NCI-H2227 (cell line): ENCODE measurements around the gene DOCK11.
"Not testable (repeated sequence)": the region's sequence is repeated elsewhere in the genome, so short reads cannot be mapped to it uniquely, and the experiment has no call there.

Source experiments
- DNase-seq: peaks from one replicate; lab custom pipeline; 2025; ENCODE audit not compliant: unreplicated experiment; lab: John Stamatoyannopoulos, UW

DOCK11 gene

GRCh38 chrX:118495061-118495921 lies at the start of gene DOCK11:
DOCK11 (plus strand) TSS chrX:118495815; CDS start chrX:118495972, 157 bp downstream.
- peak; percentile 93 for DNase-seq

GRCh38 chrX:118448273-118448783 lies 47.3 kb upstream of the DOCK11 start:
- no peak for DNase-seq

GRCh38 chrX:118455013-118455412 lies 40.6 kb upstream of the DOCK11 start:
- DNase-seq: no peak

- DNase-seq: peak; percentile 68
Measured at GRCh38 chrX:118459494-118459893, 36.1 kb upstream of the DOCK11 start.

- DNase-seq: no peak
Measured at GRCh38 chrX:118464501-118464900, 31.1 kb upstream of the DOCK11 start.

- DNase-seq: no peak
Measured at GRCh38 chrX:118468122-118468521, 27.5 kb upstream of the DOCK11 start.

GRCh38 chrX:118470721-118471347 lies 24.8 kb upstream of the DOCK11 start:
- DNase-seq: not testable (repeated sequence)

- no peak for DNase-seq
Measured at GRCh38 chrX:118474586-118474985, 21.0 kb upstream of the DOCK11 start.

- no peak for DNase-seq
Measured at GRCh38 chrX:118475903-118476302, 19.7 kb upstream of the DOCK11 start.

- DNase-seq: no peak
Measured at GRCh38 chrX:118480172-118480571, 15.4 kb upstream of the DOCK11 start.

- not testable (repeated sequence) for DNase-seq
Measured at GRCh38 chrX:118482384-118482783, 13.2 kb upstream of the DOCK11 start.

GRCh38 chrX:118484216-118484903 lies 11.3 kb upstream of the DOCK11 start:
- DNase-seq: no peak

GRCh38 chrX:118486693-118487092 lies 8.9 kb upstream of the DOCK11 start:
- DNase-seq: not testable (repeated sequence)

- DNase-seq: no peak
Measured at GRCh38 chrX:118493016-118493415, 2.6 kb upstream of the DOCK11 start.

GRCh38 chrX:118493653-118494297 lies 1.8 kb upstream of the DOCK11 start:
- no peak for DNase-seq

- peak; percentile 62 for DNase-seq
Measured at GRCh38 chrX:118495958-118496762, 545 bp downstream of the DOCK11 start.

- DNase-seq: no peak
Measured at GRCh38 chrX:118496763-118497079, 1.1 kb downstream of the DOCK11 start.

- DNase-seq: peak; percentile 23
Measured at GRCh38 chrX:118497180-118497818, 1.7 kb downstream of the DOCK11 start.

- no peak for DNase-seq
Measured at GRCh38 chrX:118498351-118498750, 2.7 kb downstream of the DOCK11 start.

- DNase-seq: no peak
Measured at GRCh38 chrX:118498755-118499154, 3.1 kb downstream of the DOCK11 start.
